ENCODE results near the gene CEBPE. TPM values are rescaled to one million over a fixed set of nuclear protein-coding genes. Genes with fewer than 3 reads are reported as not detected.
A peak's percentile ranks its signal among the peaks of the same experiment; 100 is the strongest.

The CEBPE gene
- polyA plus RNA-seq, 1 of the 3 experiments (the other 2 are of a cell fraction), result not detected

GRCh38 chr14:23120541-23121251 is 1.6 kb upstream of the CEBPE start:
- H3K9ac ChIP-seq, result no peak overlapping the region
- peak; percentile 92 for DNase-seq
- H3F3A ChIP-seq (replicated peaks; ENCODE audit: insufficient read depth), result no peaks in the 10 kb centered on the region
- H3K27me3 ChIP-seq (ENCODE audit: insufficient read depth), result no peaks in the 10 kb centered on the region; the same call in 1 of the 2 replicates
- ChIA-PET POLR2A (no interaction called here), CTCF (interaction anchor here (0.5 to 19.7 kb wide), 66 partner anchors 9 to 582 kb away, joined by 3 to 495 read pairs (median 5); partner anchors contain the start of genes ACIN1, C14orf119, CDH24 and CIROP)
- peak overlapping the region; percentile 24; the same call in 1 of the 2 replicates for H3K4me2 ChIP-seq
- H3K27ac ChIP-seq (ENCODE audit: low read depth in 2 of 2, low read length in 1 of 2), result no peak overlapping the region
- no peaks in the 10 kb centered on the region for H3K9me2 ChIP-seq
- 22% methylated on average over 9 of the region's 9 CpGs for WGBS (ENCODE audit: low lambda C conversion rate)
- no peaks in the 10 kb centered on the region for H3K79me2 ChIP-seq (ENCODE audit: insufficient read depth)
- no peaks in the 10 kb centered on the region; a peak in 2 of 4 replicates for H3K4me1 ChIP-seq (ENCODE audit: control insufficient read depth in 1 of 2, insufficient read depth in 2 of 2, low read depth in 1 of 2, low read length in 1 of 2)
- no peaks in the 10 kb centered on the region for H3K36me3 ChIP-seq (replicated peaks in 1 of 2; ENCODE audit: control insufficient read depth in 1 of 2, insufficient read depth in 2 of 2, low read length in 1 of 2)
- H3K4me3 ChIP-seq (ENCODE audit: low read depth in 2 of 2, low read length in 1 of 2), result no peak overlapping the region; a peak in 1 of 4 replicates
- no peaks in the 10 kb centered on the region for H3K9me3 ChIP-seq
- H2AFZ ChIP-seq (ENCODE audit: low read depth), result 0 out of 2 replicates have a peak overlapping the region, but pooled peaks have one; percentile 61
- no peaks in the 10 kb centered on the region for H4K20me1 ChIP-seq (ENCODE audit: insufficient read depth)
- no peak for TF ChIP-seq RFX5 (IDR thresholded peaks at IDR 0.05; ENCODE audit: low read length)
- TF ChIP-seq MEF2A (IDR thresholded peaks at IDR 0.05; ENCODE audit: borderline replicate concordance, low read depth), result no peak
- TF ChIP-seq NRF1 (IDR thresholded peaks at IDR 0.05; ENCODE audit: low read depth, low read length), result no peak
- peak; percentile 66 for TF ChIP-seq CHD2 (IDR thresholded peaks at IDR 0.05; ENCODE audit: low read length, partially characterized antibody)
- TF ChIP-seq NFIC (IDR thresholded peaks at IDR 0.05; ENCODE audit: borderline replicate concordance), result no peak
- no peak for TF ChIP-seq IRF3 (IDR thresholded peaks at IDR 0.05; ENCODE audit: low read depth, low read length)
- TF ChIP-seq, protein P1, sequence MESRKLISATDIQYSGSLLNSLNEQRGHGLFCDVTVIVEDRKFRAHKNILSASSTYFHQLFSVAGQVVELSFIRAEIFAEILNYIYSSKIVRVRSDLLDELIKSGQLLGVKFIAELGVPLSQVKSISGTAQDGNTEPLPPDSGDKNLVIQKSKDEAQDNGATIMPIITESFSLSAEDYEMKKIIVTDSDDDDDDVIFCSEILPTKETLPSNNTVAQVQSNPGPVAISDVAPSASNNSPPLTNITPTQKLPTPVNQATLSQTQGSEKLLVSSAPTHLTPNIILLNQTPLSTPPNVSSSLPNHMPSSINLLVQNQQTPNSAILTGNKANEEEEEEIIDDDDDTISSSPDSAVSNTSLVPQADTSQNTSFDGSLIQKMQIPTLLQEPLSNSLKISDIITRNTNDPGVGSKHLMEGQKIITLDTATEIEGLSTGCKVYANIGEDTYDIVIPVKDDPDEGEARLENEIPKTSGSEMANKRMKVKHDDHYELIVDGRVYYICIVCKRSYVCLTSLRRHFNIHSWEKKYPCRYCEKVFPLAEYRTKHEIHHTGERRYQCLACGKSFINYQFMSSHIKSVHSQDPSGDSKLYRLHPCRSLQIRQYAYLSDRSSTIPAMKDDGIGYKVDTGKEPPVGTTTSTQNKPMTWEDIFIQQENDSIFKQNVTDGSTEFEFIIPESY (IDR thresholded peaks at IDR 0.05; ENCODE audit: borderline replicate concordance, low read depth), result no peak
- TF ChIP-seq YY1 (IDR thresholded peaks at IDR 0.05; ENCODE audit: low read depth), result no peak
- TF ChIP-seq, protein P2, sequence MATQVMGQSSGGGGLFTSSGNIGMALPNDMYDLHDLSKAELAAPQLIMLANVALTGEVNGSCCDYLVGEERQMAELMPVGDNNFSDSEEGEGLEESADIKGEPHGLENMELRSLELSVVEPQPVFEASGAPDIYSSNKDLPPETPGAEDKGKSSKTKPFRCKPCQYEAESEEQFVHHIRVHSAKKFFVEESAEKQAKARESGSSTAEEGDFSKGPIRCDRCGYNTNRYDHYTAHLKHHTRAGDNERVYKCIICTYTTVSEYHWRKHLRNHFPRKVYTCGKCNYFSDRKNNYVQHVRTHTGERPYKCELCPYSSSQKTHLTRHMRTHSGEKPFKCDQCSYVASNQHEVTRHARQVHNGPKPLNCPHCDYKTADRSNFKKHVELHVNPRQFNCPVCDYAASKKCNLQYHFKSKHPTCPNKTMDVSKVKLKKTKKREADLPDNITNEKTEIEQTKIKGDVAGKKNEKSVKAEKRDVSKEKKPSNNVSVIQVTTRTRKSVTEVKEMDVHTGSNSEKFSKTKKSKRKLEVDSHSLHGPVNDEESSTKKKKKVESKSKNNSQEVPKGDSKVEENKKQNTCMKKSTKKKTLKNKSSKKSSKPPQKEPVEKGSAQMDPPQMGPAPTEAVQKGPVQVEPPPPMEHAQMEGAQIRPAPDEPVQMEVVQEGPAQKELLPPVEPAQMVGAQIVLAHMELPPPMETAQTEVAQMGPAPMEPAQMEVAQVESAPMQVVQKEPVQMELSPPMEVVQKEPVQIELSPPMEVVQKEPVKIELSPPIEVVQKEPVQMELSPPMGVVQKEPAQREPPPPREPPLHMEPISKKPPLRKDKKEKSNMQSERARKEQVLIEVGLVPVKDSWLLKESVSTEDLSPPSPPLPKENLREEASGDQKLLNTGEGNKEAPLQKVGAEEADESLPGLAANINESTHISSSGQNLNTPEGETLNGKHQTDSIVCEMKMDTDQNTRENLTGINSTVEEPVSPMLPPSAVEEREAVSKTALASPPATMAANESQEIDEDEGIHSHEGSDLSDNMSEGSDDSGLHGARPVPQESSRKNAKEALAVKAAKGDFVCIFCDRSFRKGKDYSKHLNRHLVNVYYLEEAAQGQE (IDR thresholded peaks at IDR 0.05; ENCODE audit: low read depth, low read length), result no peak
- no peak for TF ChIP-seq FOXJ3 (CRISPR knock-in tag; IDR thresholded peaks at IDR 0.05)
- peak; percentile 96 for TF ChIP-seq RAD21 (IDR thresholded peaks at IDR 0.05; ENCODE audit: low read length)
- no peak for TF ChIP-seq TEAD4 (IDR thresholded peaks at IDR 0.05; ENCODE audit: borderline replicate concordance, insufficient read depth)
- TF ChIP-seq, protein P3, sequence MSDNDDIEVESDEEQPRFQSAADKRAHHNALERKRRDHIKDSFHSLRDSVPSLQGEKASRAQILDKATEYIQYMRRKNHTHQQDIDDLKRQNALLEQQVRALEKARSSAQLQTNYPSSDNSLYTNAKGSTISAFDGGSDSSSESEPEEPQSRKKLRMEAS (IDR thresholded peaks at IDR 0.05; ENCODE audit: low read depth), result no peak
- TF ChIP-seq GATA2 (CRISPR knock-in tag; IDR thresholded peaks at IDR 0.05), result no peak
- TF ChIP-seq EP300 (IDR thresholded peaks at IDR 0.05; ENCODE audit: borderline replicate concordance in 1 of 2, low read depth in 1 of 2, low read length in 1 of 2), result no peak
- no peak for TF ChIP-seq TCF12 (IDR thresholded peaks at IDR 0.05)
- no peak for TF ChIP-seq POLR2AphosphoS5 (IDR thresholded peaks at IDR 0.05; ENCODE audit: low read depth, low read length)
- TF ChIP-seq TAF1 (IDR thresholded peaks at IDR 0.05; ENCODE audit: borderline replicate concordance, low read depth, low read length), result no peak
- TF ChIP-seq, protein P4, sequence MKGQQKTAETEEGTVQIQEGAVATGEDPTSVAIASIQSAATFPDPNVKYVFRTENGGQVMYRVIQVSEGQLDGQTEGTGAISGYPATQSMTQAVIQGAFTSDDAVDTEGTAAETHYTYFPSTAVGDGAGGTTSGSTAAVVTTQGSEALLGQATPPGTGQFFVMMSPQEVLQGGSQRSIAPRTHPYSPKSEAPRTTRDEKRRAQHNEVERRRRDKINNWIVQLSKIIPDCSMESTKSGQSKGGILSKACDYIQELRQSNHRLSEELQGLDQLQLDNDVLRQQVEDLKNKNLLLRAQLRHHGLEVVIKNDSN (IDR thresholded peaks at IDR 0.05; ENCODE audit: borderline replicate concordance, low read depth), result no peak
- TF ChIP-seq, protein P5, sequence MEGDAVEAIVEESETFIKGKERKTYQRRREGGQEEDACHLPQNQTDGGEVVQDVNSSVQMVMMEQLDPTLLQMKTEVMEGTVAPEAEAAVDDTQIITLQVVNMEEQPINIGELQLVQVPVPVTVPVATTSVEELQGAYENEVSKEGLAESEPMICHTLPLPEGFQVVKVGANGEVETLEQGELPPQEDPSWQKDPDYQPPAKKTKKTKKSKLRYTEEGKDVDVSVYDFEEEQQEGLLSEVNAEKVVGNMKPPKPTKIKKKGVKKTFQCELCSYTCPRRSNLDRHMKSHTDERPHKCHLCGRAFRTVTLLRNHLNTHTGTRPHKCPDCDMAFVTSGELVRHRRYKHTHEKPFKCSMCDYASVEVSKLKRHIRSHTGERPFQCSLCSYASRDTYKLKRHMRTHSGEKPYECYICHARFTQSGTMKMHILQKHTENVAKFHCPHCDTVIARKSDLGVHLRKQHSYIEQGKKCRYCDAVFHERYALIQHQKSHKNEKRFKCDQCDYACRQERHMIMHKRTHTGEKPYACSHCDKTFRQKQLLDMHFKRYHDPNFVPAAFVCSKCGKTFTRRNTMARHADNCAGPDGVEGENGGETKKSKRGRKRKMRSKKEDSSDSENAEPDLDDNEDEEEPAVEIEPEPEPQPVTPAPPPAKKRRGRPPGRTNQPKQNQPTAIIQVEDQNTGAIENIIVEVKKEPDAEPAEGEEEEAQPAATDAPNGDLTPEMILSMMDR (IDR thresholded peaks at IDR 0.05), result peak; percentile 100
- TF ChIP-seq EZH2phosphoT487 (IDR thresholded peaks at IDR 0.05; ENCODE audit: borderline replicate concordance, low read depth), result no peak
- TF ChIP-seq RCOR1 (IDR thresholded peaks at IDR 0.05; ENCODE audit: low read length), result peak; percentile 40; the same call in 1 of the 2 replicates
- no peak for TF ChIP-seq SIN3A (IDR thresholded peaks at IDR 0.05; ENCODE audit: borderline replicate concordance, low read depth, low read length)

Measured in SK-N-SH (cell line).